HG03064 (cell line): ENCODE measurements around the gene MRM2.

Experiments used
- ATAC-seq: cut with Tn5 transposase; IDR thresholded peaks from one replicate; pipeline ENCODE4 v1.9.1; 2021; ENCODE audit warnings: low read depth; ENCODE audit not compliant: unreplicated experiment

The MRM2 gene

GRCh38 chr7:2209146-2209960 is 32.7 kb downstream of the MRM2 start:
- no peak for ATAC-seq

DNA sequence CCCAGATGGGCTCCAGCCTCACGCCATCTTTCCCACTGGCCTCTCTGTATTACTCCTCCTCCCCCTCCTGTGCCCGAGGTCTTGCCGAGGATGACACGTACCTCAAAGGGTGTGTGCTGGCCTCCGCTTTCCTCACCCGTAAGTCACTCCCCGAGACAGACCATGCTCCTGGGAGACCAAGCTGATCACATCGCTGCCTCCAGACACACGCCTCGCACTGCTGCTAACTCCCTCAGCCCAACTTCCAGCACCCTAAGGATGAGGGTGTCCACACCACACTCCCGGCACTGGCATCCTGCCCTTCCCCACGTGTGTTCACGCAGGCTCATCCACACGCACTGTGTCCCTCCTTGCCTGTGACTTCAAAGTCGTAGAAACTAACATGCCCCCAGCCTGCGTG is 33.3 kb downstream of the MRM2 start:
- no peak for ATAC-seq

- no peak for ATAC-seq
Observed at GRCh38 chr7:2205036-2205780, 36.8 kb downstream of the MRM2 start.

DNA sequence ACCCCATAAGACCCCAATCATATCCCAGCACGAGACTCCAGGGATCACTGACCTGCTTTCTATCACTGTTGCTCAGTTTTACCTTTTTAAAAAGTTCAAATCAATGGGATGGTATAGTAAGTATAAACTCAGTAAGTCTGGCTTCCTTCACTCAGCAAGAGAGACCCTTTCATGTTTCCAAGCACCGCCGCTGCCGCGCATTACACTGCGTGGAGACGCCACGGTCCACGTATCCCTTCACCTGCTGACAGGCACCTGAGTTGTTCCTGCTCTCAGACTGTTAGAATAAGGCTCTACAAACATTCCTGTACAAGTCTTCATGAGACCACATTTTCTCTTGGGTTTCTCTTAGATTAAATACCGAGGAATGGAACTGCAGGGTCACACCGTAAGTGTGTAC is 37.6 kb downstream of the MRM2 start:
- ATAC-seq: no peak

- ATAC-seq: no peak
Observed at GRCh38 chr7:2203766-2204300, 38.2 kb downstream of the MRM2 start.

DNA sequence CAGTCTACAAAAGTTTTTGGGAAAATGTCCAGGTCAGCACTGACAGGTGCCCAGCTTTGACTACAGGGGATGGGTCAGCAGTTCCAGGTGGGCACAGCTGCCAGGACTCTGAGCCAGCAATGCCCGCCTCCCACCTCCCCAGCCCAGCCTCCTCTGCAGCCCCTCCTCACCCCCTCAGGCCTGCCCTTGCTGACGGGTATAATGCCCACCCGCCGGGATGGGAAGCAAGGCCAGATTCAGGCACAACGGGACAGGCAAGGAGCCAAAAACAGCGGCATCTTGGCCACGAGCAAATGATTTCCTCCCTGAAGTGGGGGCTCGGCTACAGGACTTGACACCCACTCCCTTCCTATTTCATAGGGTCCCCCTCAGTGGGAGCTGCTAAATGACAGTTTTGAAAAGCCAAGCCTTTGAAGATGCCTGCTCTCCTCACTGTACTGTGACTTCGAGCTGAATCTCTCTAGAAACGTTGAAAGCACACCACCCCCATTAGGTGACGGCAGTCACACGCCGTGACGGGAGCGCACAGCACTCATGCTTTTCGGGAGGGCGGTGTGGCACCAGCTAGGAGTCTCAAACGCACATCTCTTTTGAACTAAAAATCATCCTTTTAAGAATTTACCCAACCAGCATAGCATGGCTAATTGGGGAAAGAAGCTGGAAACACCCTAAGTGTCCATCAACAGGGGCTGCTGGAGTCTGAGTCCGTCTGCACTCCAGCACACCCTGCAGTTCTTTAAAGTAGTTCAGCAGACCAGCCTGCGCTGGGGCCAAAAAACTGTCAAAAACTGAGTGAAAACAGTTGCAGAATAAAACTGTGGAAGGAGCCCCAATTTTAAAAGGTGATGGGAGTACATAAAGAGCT is 38.9 kb downstream of the MRM2 start:
- no peak for ATAC-seq

DNA sequence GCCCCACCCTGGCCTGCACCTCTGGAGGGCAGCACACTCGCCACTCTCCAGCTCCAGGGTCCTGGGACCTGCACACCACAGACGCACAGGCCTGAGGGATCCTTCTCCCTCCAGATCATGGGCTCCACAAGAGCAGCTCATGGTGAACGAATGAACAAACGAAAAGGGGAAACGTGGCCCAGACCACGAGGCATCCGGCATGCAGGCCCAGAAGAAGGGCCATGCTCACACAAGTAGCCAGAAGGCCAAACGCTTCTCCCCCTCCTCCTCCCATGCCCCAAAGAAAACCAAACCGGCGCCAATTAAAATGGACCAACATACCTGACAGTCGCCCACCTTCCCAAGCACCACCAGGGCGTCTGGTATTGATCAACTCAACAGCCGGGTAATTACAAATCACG is 39.6 kb downstream of the MRM2 start:
- no peak for ATAC-seq

GRCh38 chr7:2201686-2202360 is 40.2 kb downstream of the MRM2 start:
- no peak for ATAC-seq

GRCh38 chr7:2201128-2201527 is 40.9 kb downstream of the MRM2 start:
- no peak for ATAC-seq

GRCh38 chr7:2200584-2200980 is 41.4 kb downstream of the MRM2 start:
- no peak for ATAC-seq

DNA sequence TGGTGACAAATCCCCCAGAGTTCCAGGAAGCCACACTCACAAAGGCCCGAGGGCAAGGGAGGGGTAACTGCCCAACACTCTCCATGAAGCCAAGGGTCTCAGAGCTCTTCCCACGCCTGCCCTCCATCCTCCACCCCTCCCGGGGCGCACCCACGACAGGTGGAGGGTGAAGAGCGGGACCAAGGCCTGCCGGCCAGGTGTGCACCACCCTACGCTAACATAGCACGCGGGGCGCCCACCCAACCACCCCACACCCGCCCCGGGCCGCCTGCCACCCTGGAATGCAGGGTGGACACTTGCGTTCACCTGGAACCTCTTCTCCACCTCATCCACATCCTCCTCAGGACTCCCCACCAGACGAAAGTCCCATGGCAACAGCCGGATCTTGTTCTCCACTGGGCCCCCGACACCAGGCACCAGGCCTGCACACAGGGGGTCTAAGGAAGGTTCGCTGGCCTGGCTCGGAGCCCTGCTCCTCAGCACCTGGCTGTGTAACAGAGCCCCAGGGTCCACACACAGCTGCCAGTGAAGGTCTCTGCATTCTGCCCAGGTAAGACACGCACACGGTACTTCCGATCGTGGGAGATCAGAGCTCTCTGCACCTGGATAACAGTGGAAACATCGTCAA is 41.9 kb downstream of the MRM2 start:
- ATAC-seq: no peak

DNA sequence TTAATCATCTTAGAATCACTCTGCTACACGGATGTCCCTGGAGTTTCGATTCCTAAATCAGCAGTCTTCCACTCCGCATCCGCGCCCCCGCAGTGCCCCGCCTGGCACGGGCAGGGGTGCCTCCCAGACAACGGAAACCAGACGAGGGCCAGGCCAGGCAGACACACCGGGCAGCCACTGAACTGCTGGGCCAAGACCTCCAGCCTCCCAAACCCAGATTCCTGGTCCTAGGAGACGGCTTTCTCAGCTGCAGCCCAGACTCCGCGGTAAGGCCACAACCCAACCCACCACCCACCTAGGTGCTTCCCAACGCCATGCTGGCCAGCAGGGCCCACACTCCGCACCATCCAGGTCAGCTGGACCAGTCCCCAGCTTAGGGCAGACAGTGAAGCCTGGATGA is 42.5 kb downstream of the MRM2 start:
- ATAC-seq: no peak

DNA sequence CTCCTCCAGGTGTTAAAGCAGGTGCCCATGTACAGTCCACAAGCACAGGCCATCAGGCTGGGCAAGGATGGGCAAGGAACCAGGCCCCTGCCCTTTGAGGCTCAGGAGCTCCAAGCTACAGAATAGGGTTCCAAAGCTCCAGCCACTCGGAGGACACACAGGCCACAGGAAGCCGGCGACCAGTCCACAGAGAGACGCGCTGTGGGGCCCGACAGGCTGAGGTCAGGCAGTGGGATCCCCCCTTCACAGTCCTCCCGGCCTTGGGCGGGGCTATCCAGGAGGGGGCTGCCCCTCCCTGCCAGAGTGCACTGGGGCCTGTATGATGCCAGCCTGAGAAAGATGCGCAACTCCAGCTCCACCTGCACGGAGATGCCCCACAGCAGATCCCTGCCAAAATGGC is 43.2 kb downstream of the MRM2 start:
- no peak for ATAC-seq

- ATAC-seq: no peak
Observed at GRCh38 chr7:2198206-2198605, 43.8 kb downstream of the MRM2 start.

GRCh38 chr7:2197436-2198155 is 44.4 kb downstream of the MRM2 start:
- ATAC-seq: no peak

DNA sequence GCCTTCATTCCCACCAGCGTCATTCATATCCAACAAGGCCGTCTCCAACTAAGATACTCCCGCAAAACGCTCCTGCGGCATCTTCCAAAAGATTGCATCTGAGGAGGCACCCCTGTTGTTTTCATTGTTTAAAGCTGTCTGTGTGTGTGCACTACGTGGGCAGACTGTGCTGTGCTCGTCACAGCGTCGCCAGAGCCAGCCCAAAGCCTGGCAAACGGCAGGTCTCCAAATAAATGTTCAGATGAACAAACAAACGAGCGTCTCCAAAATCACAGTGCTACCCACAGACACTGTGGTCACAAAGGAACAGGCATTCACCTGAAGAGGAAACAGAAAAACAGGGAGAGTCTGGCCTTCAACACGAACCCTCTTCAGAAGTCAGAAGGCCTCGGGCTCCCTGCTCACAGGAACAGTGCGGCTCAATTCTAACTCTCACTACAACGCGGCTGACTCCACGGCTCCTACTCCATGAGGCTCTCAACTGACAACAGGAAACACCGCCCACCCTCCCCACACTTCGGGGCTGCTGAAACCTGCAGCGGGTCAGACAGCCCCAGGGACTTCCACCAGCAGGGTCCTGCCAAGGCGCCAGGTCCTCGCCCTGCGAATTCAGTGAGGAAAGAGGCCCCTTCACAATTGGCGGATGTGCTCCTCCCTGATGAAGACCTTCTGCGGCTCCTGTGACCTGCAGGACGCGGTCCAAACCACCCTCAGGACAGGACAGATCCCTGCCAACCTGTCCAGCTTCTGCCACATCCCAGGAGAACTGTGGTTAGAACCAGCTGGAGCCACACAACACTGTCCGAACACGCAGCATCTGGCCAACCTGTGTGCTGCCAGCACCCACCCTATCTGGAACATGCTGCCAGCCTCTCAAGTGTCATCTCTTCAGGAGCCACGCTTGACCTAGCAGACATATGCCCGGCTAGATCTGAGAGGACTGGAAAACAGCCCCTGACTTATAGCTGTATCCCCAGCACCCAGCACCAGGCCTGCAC is 45.3 kb downstream of the MRM2 start:
- ATAC-seq: no peak

DNA sequence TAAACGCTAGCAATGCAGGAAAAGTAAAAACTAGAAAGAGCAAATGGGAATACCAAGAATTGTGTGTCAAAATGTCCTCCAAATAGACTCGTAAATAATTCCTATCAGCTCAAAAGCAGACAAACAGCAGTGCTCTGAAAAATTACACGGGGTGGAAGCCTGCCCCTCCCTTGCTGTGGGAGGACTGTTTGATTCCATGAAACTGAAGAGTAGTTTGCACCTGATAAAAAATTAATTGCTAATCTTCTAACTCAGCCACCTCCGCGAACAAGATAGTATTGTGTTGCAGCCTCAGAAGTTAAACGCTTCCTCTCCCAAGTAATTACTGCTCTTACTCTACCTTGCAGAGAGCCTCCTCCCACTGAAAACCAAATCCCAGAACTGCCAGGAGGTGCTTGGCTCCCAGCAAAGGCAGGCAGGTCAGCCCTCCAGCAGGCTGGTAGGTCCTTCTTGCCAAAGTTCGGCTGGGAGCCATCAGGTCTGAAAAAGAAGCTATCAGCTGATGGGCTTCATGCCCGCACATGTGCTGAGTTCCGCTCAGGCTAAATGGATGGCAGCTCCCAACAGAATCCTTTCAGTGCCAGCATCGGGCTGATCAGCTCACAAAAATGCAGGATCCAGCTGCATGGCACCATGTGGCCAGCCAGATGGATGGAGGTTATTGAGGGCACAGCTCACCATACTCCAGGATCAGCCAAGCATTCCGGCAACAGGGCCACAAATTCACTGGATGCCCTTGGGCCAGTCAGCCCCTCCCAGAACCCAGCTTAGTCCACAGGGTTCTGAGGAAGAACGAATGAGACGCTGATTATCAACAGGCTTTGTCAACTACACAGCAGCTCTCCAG is 46.4 kb downstream of the MRM2 start:
- no peak for ATAC-seq
